GM13976 (cell line): Measurements from ENCODE around the gene ADGRL4.

ENCODE experiments used
- DNase-seq: peaks from one replicate; pipeline ENCODE4 v3.0.0; 2012; ENCODE audit warnings: low spot score
- in situ Hi-C: fragments of 300-500 bp; cut with MboI; formaldehyde crosslinking; loops from one replicate; pipeline ENCODE4 v1.12.0; 2022; ENCODE audit warnings: low sequenced_read_pairs, mixed read lengths, inconsistent platforms; ENCODE audit not compliant: unreplicated experiment
- TF ChIP-seq, protein P1 (sequence below): IDR thresholded peaks from 2 replicates; pipeline ENCODE4 v1.5.1; 2012; ENCODE audit warnings: borderline replicate concordance, mild to moderate bottlenecking; ENCODE audit not compliant: insufficient read depth; ENCODE audit errors: extremely low read depth, missing control alignments, control extremely low read depth

Gene ADGRL4

DNA sequence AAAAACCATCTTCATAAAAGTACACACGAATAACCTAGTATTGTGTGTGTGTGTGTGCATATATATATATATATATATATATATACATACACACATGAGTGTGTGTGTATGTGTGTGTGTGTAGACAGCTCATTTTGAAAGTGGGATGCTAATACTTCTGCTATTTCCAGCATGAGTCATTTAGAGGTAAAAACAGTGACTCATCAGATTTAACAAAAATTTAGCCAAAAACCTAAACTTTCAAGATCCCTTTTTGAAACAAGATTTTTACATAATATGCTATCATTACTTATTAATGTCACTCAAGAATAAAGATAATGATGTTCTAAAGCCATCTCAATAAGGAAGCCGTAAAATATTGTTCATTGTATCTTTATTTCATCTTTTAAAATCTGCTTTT lies 35.6 kb upstream of the ADGRL4 start:
- DNase-seq: peak; percentile 32
- in situ Hi-C loops: no loop called here
- TF ChIP-seq, protein P1, sequence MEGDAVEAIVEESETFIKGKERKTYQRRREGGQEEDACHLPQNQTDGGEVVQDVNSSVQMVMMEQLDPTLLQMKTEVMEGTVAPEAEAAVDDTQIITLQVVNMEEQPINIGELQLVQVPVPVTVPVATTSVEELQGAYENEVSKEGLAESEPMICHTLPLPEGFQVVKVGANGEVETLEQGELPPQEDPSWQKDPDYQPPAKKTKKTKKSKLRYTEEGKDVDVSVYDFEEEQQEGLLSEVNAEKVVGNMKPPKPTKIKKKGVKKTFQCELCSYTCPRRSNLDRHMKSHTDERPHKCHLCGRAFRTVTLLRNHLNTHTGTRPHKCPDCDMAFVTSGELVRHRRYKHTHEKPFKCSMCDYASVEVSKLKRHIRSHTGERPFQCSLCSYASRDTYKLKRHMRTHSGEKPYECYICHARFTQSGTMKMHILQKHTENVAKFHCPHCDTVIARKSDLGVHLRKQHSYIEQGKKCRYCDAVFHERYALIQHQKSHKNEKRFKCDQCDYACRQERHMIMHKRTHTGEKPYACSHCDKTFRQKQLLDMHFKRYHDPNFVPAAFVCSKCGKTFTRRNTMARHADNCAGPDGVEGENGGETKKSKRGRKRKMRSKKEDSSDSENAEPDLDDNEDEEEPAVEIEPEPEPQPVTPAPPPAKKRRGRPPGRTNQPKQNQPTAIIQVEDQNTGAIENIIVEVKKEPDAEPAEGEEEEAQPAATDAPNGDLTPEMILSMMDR: no peak

GRCh38 chr1:79041666-79042065 lies 35.1 kb upstream of the ADGRL4 start:
- in situ Hi-C loops: no loop called here
- TF ChIP-seq, protein P1: no peak

GRCh38 chr1:79040424-79041082 lies 34.0 kb upstream of the ADGRL4 start:
- DNase-seq: peak; percentile 38
- in situ Hi-C loops: no loop called here
- TF ChIP-seq, protein P1: no peak

More at GRCh38 chr1:79041666-79042065, 35.1 kb upstream of the ADGRL4 start:
- DNase-seq: no peak

DNA sequence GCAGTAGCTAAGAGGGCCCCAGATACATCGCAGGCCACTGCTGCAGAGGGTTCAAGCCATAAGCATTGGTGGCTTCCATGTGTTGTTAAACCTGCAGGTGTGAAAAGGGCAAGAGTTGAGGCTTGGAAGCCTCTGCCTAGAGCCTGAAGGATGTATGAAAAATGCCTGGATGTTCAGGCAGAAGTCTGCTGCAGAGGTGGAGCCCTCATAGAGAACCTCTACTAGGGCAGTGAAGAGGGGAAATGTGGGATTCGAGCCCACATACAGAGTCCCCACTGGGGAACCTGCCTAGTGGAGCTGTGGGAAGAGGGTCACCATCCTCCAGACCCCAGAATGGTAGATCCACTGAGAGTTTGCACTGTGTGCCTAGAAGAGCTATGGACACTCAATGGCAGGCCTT lies 30.6 kb upstream of the ADGRL4 start:
- DNase-seq: no peak
- in situ Hi-C loops: no loop called here
- TF ChIP-seq, protein P1: no peak

GRCh38 chr1:79012500-79012899 lies 6.0 kb upstream of the ADGRL4 start:
- in situ Hi-C loops: no loop called here
- TF ChIP-seq, protein P1: no peak
- DNase-seq: no peak

DNA sequence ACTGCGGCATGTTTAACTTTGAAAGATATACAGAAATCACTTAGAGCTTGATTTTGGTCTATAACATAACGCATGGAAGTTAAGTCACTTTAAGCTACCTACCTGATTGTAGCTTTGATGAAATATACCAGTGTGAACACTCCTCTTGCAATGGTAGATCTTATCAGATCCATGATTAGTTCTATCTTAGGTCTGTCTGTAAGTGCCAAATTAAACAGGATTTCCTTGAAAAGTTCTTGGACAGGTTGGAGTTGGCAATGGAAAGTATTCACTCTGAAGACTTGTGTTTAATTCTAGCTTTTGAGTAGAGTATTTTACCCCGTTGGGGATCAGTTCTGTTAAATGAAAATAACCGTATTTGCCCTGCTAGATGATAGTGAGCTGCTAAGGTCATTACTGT lies 4.1 kb upstream of the ADGRL4 start:
- no peak for DNase-seq
- in situ Hi-C loops: no loop called here
- TF ChIP-seq, protein P1: no peak

- TF ChIP-seq, protein P1: no peak
- in situ Hi-C loops: no loop called here
- DNase-seq: no peak
These were observed 585 bp downstream of the ADGRL4 start for GRCh38 chr1:79005945-79006344.
